H9 (cell line): Measurements from ENCODE around the gene NT5DC2. TPM values are rescaled to one million over a fixed set of nuclear protein-coding genes. Genes with fewer than 3 reads are reported as not detected.

Source experiments
- DNase-seq: peaks from one replicate; pipeline ENCODE4 v3.0.0-alpha.2; 2017
- H2AFZ ChIP-seq: one replicate; pipeline ENCODE4 v1.6.1; 2013; ENCODE audit warnings: mild to moderate bottlenecking, low read length, control low read depth, moderate library complexity
- H2AK5ac ChIP-seq: 2 replicates; pipeline ENCODE4 v1.6.1; 2013; ENCODE audit warnings: low read length, control low read depth, mixed read lengths; ENCODE audit not compliant: insufficient read length
- H2BK120ac ChIP-seq: one replicate; pipeline ENCODE4 v1.6.1; 2013; ENCODE audit warnings: low read depth, mild to moderate bottlenecking, low read length, control low read depth, inconsistent platforms; ENCODE audit not compliant: poor library complexity, severe bottlenecking
- H2BK12ac ChIP-seq: 2 replicates; pipeline ENCODE4 v1.6.1; 2013; ENCODE audit warnings: low read length, control low read depth, mixed read lengths, low read depth; ENCODE audit not compliant: insufficient read length
- H2BK15ac ChIP-seq: 2 replicates; pipeline ENCODE4 v1.6.1; 2013; ENCODE audit warnings: low read depth, low read length, control low read depth
- H2BK20ac ChIP-seq: one replicate; pipeline ENCODE4 v1.6.1; 2013; ENCODE audit warnings: low read depth, mild to moderate bottlenecking, low read length, control low read depth, inconsistent platforms; ENCODE audit not compliant: poor library complexity, severe bottlenecking
- H2BK5ac ChIP-seq: 2 replicates; pipeline ENCODE4 v1.6.1; 2013; ENCODE audit warnings: low read length, control low read depth, mixed read lengths; ENCODE audit not compliant: insufficient read length
- H3K14ac ChIP-seq: 2 replicates; pipeline ENCODE4 v1.6.1; 2013; ENCODE audit warnings: low read length, control low read depth; ENCODE audit not compliant: insufficient read depth
- H3K18ac ChIP-seq: 2 replicates; pipeline ENCODE4 v1.6.1; 2013; ENCODE audit warnings: low read depth, mild to moderate bottlenecking, mixed read lengths, low read length, control low read depth; ENCODE audit not compliant: insufficient read length
- H3K23ac ChIP-seq: 2 replicates; pipeline ENCODE4 v1.6.1; 2013; ENCODE audit warnings: low read length, control low read depth, mixed read lengths, low read depth; ENCODE audit not compliant: insufficient read length
- H3K23me2 ChIP-seq: 2 replicates; pipeline ENCODE4 v1.6.1; 2013; ENCODE audit warnings: low read depth, mild to moderate bottlenecking, mixed read lengths, low read length, control low read depth; ENCODE audit not compliant: insufficient read length, poor library complexity, severe bottlenecking
- H3K27ac ChIP-seq: 2 replicates; pipeline ENCODE4 v1.5.1; 2013; ENCODE audit warnings: low read length, control low read depth, mixed read lengths, low read depth; ENCODE audit not compliant: insufficient read length
- H3K27me3 ChIP-seq: 2 replicates; pipeline ENCODE4 v1.6.1; 2013; ENCODE audit warnings: low read length, control low read depth, inconsistent platforms; ENCODE audit not compliant: insufficient read depth
- H3K4ac ChIP-seq: 2 replicates; pipeline ENCODE4 v1.6.1; 2013; ENCODE audit warnings: low read depth, mild to moderate bottlenecking, control low read depth, inconsistent platforms, low read length, moderate library complexity
- H3K4me1 ChIP-seq: 2 replicates; pipeline ENCODE4 v1.6.1; 2013; ENCODE audit warnings: low read length, control low read depth, inconsistent platforms; ENCODE audit not compliant: insufficient read depth
- H3K4me2 ChIP-seq: 2 replicates; pipeline ENCODE4 v1.6.1; 2013; ENCODE audit warnings: low read length, control low read depth, mixed read lengths; ENCODE audit not compliant: insufficient read length, insufficient read depth
- H3K56ac ChIP-seq: 2 replicates; pipeline ENCODE4 v1.6.1; 2013; ENCODE audit warnings: low read depth, mild to moderate bottlenecking, mixed read lengths, low read length, control low read depth; ENCODE audit not compliant: insufficient read length
- H3K79me1 ChIP-seq: 2 replicates; pipeline ENCODE4 v1.6.1; 2013; ENCODE audit warnings: low read depth, mild to moderate bottlenecking, moderate library complexity, low read length, control low read depth, inconsistent platforms; ENCODE audit not compliant: insufficient read depth, poor library complexity, severe bottlenecking
- H3K79me2 ChIP-seq: 2 replicates; pipeline ENCODE4 v1.6.1; 2013; ENCODE audit warnings: low read length, control low read depth, inconsistent platforms; ENCODE audit not compliant: insufficient read depth
- H3K9ac ChIP-seq: 2 replicates; pipeline ENCODE4 v1.6.1; 2013; ENCODE audit warnings: low read length, control low read depth, mixed read lengths; ENCODE audit not compliant: insufficient read length; ENCODE audit errors: extremely low read depth
- H3K9me3 ChIP-seq: one replicate; pipeline ENCODE4 v1.6.1; 2013; ENCODE audit warnings: low read depth, low read length, inconsistent platforms; ENCODE audit not compliant: control insufficient read depth
- H3T11ph ChIP-seq: one replicate; pipeline ENCODE4 v1.6.1; 2013; ENCODE audit warnings: mild to moderate bottlenecking, low read length, control low read depth, inconsistent platforms
- H4K20me1 ChIP-seq: one replicate; pipeline ENCODE4 v1.6.1; 2013; ENCODE audit not compliant: control insufficient read depth, insufficient read length, insufficient read depth
- H4K5ac ChIP-seq: 2 replicates; pipeline ENCODE4 v1.6.1; 2013; ENCODE audit warnings: low read depth, mild to moderate bottlenecking, mixed read lengths, low read length, control low read depth; ENCODE audit not compliant: insufficient read length
- H4K8ac ChIP-seq: replicated peaks from 2 replicates; pipeline ENCODE4 v1.6.1; 2013; ENCODE audit warnings: low read length, control low read depth, mixed read lengths, low read depth; ENCODE audit not compliant: insufficient read length
- H4K91ac ChIP-seq: 2 replicates; pipeline ENCODE4 v1.6.1; 2013; ENCODE audit warnings: low read depth, mild to moderate bottlenecking, moderate library complexity, mixed read lengths, low read length, control low read depth; ENCODE audit not compliant: insufficient read length
- H3K27ac Mint-ChIP-seq, 3 experiments: 2 replicates in 2 of 3; 3 replicates in 1 of 3; pipeline ENCODE4 v1.8.0; 2020 to 2021; ENCODE audit warnings: mixed read lengths in 3 of 3, mild to moderate bottlenecking in 1 of 3, moderate library complexity in 1 of 3
- H3K27me3 Mint-ChIP-seq: 2 replicates; pipeline ENCODE4 v1.8.0; 2021; ENCODE audit warnings: low read depth, mild to moderate bottlenecking, moderate library complexity, mixed read lengths
- H3K36me3 Mint-ChIP-seq, 3 experiments: 2 replicates in 2 of 3; 3 replicates in 1 of 3; pipeline ENCODE4 v1.8.0; 2020 to 2021; ENCODE audit warnings: low read depth in 3 of 3, mixed read lengths in 3 of 3; ENCODE audit not compliant: insufficient read depth in 1 of 3
- H3K4me1 Mint-ChIP-seq, 2 experiments: 2 replicates each; pipeline ENCODE4 v1.8.0; 2020; ENCODE audit warnings: mixed read lengths in 2 of 2
- H3K4me3 Mint-ChIP-seq, 2 experiments: 2 replicates in 1 of 2; 3 replicates in 1 of 2; pipeline ENCODE4 v1.8.0; 2020 to 2021; ENCODE audit warnings: mild to moderate bottlenecking in 2 of 2, mixed read lengths in 2 of 2, moderate library complexity in 1 of 2
- H3K9me3 Mint-ChIP-seq, 2 experiments: 2 replicates in 1 of 2; 3 replicates in 1 of 2; pipeline ENCODE4 v1.8.0; 2020; ENCODE audit warnings: mild to moderate bottlenecking in 2 of 2, mixed read lengths in 2 of 2, moderate library complexity in 1 of 2
- CTCF ChIP-seq: fragments of 200-600 bp; sonication (generic); conservative IDR thresholded peaks from 3 replicates; pipeline ENCODE4 v1.8.0; 2021; ENCODE audit warnings: antibody characterized with exemption, mild to moderate bottlenecking
- WGBS: extraction: QIAGEN DNeasy Blood & Tissue Kit; methylation state at CpG from one replicate; pipeline ENCODE4 v1.1.7; 2013; ENCODE audit warnings: missing lambda C conversion rate, low lambda C conversion rate, mixed read lengths; ENCODE audit not compliant: insufficient read length; ENCODE audit errors: extremely low coverage; 5-methylcytosine and 5-hydroxymethylcytosine counted together
- total RNA-seq: library from RNA; stranded (reverse); gene quantifications from 2 replicates; pipeline ENCODE4 v1.2.1, GENCODE V29; 2021

Gene NT5DC2
- total RNA-seq, 1 experiment from 2014 or later: 444 TPM

- H2AFZ ChIP-seq: no peak overlapping the region
- H2BK120ac ChIP-seq: no peak overlapping the region
- no peaks in the 10 kb centered on the region for H3K9me3 ChIP-seq
- no peak overlapping the region for H3K9ac ChIP-seq
- no peaks in the 10 kb centered on the region; a peak in 1 of 5 replicates for H3K9me3 Mint-ChIP-seq
- no peak for TF ChIP-seq CTCF
- peaks cover 3% of the 10 kb centered on the region for H4K20me1 ChIP-seq
- no peaks in the 10 kb centered on the region for H3K27me3 ChIP-seq
- peaks cover 2% of the 10 kb centered on the region for H3K27me3 Mint-ChIP-seq
- no peaks in the 10 kb centered on the region for H3K4me1 ChIP-seq
- DNase-seq: no peak
- no peak overlapping the region for H3K14ac ChIP-seq
- no peak overlapping the region for H2BK20ac ChIP-seq
- peaks cover 9 to 18% (median 13%) of the 10 kb centered on the region in 3 experiments; a peak in 6 of 7 replicates for H3K36me3 Mint-ChIP-seq
- no peak overlapping the region; a peak in 1 of 7 replicates for H3K27ac Mint-ChIP-seq
- no peak overlapping the region for H3K56ac ChIP-seq
- no peak overlapping the region for H3K4ac ChIP-seq
- no peak overlapping the region for H3T11ph ChIP-seq
- H2BK15ac ChIP-seq: no peak overlapping the region
- H3K23me2 ChIP-seq: no peaks in the 10 kb centered on the region
- no peaks in the 10 kb centered on the region for H3K79me1 ChIP-seq
- no peak overlapping the region for H4K91ac ChIP-seq
- H3K4me3 Mint-ChIP-seq: no peak overlapping the region
- no peak overlapping the region for H4K5ac ChIP-seq
- no CpG with 5 or more reads among the region's 14 CpGs for WGBS
- H3K27ac ChIP-seq: no peak overlapping the region
- no peak overlapping the region for H2BK12ac ChIP-seq
- H2AK5ac ChIP-seq: no peak overlapping the region
- no peak overlapping the region for H3K23ac ChIP-seq
- no peak overlapping the region for H4K8ac ChIP-seq
- H3K4me2 ChIP-seq: no peak overlapping the region
- peaks cover 6 to 7% of the 10 kb centered on the region in 2 experiments; a peak in 3 of 4 replicates for H3K4me1 Mint-ChIP-seq
- no peaks in the 10 kb centered on the region for H3K79me2 ChIP-seq
- H3K18ac ChIP-seq: no peak overlapping the region
- no peak overlapping the region for H2BK5ac ChIP-seq
These were observed 13.5 kb downstream of the NT5DC2 start for GRCh38 chr3:52520141-52520667.
